Raji (cell line): Measurements from ENCODE around the gene CCDC50.

Experiments
- POLR2A ChIP-seq: IDR thresholded peaks from 2 replicates; pipeline ENCODE4 v1.6.1; 2011; ENCODE audit warnings: low read depth, low read length, control low read depth; ENCODE audit not compliant: insufficient read depth

The CCDC50 gene

DNA sequence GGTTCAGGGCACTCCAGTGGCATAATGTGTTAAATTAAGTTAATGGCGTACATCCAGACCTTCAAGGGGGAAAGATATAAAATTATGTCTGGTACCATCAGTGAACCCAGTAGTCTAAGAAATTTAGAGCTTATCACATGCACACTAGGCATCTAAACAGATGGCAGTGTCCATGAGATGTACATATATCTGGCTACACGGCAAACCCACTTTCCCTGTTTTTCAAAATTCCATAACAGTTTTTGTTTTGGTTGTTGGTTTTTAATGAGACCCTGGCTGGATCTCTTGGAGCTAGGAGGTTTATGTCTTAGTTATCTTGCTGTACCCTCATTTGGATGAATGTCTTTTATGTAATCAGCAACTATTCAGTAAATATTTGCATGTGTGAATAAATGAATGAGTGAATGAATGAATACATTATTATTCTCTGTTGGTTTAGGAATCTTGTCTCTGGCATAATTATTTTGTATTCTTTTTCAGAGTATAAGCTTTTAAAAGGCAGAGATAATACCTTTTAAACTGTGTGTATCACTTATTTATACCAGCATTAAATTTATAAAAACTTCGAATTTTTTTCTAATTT is 4.2 kb downstream of the CCDC50 start:
- TF ChIP-seq POLR2A, result no peak

- no peak for TF ChIP-seq POLR2A
Measured at GRCh38 chr3:191334346-191334893, 5.2 kb downstream of the CCDC50 start.

DNA sequence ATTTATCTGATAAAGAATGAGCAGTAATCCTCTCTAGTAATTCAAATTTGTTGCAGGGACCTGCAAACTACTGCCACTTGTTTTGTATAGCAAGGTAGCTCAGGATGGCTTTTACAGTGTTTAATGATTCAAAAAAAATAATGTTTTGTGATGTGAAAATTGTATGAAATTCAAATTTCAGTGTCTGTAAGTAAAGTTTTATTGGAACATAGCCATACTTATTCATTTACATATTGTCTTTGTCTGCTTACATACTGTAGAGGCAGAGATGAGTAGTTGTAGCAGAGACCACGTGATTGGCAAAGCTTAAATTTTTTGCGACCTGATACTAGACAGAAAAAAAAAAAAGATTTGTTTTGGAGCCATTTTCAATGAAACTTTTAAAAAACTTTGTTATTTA is 7.6 kb downstream of the CCDC50 start:
- no peak for TF ChIP-seq POLR2A

GRCh38 chr3:191338177-191338488 is 8.9 kb downstream of the CCDC50 start:
- no peak for TF ChIP-seq POLR2A

GRCh38 chr3:191339316-191339917 is 10.2 kb downstream of the CCDC50 start:
- no peak for TF ChIP-seq POLR2A

DNA sequence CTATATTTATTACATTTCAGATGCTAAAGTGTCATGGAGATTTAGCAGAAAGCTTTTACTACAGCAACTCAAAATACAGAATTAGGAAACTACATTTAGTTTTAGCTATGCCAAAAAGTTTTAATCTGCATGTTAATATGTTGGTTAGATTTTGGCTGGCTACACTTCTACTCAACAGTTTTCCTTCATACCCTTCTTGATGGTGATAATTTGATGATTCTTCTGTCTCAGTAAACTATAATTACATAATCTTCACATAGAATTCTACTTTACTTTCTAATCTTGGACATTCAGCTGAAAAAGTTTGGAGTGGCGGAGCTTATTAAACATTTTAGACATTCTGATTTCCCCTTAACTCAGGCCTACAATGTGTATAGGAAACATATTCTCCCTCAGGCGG is 11.2 kb downstream of the CCDC50 start:
- TF ChIP-seq POLR2A, result no peak

- no peak for TF ChIP-seq POLR2A
Measured at GRCh38 chr3:191340966-191341365, 11.8 kb downstream of the CCDC50 start.

GRCh38 chr3:191342006-191342405 is 12.8 kb downstream of the CCDC50 start:
- TF ChIP-seq POLR2A, result no peak

DNA sequence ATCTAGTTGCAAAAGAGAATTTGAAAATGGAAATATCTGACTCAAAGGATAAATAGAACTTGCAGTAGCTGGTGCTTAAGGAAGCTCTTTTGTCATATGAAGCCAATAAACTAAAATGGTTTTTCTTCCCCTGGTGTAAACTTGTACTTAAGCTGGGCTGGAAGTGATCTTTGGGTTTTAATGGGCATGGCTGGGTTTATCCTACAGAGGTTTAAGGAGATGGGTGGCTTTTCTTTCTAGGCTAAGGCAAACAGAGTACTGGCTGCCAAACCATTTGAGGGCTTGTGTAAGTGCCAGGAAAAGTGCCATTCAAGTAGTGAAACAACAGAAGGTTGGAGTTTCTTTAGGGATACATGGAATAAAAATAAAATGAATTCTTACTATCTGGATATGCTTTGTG is 13.2 kb downstream of the CCDC50 start:
- no peak for TF ChIP-seq POLR2A

GRCh38 chr3:191343115-191343514 is 13.9 kb downstream of the CCDC50 start:
- no peak for TF ChIP-seq POLR2A

DNA sequence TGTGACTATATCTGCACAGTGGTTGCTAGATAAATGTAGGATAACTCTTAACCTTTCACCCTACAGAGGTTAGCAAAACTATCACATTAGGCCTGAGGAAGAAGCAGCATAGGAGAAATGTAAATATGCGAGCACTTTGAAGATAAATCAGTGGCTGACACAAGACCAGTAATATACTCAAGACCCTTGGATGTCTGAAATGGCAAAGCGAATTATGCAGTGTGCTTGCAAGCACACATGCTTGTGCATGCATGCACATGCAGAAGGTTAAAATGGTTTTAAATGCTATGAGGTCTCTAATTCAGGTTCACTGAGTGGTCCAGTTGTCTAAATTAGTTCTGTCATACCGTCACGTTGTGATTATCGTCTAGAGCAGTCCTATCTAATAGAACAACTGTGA is 14.7 kb downstream of the CCDC50 start:
- no peak for TF ChIP-seq POLR2A

GRCh38 chr3:191345334-191345733 is 16.1 kb downstream of the CCDC50 start:
- TF ChIP-seq POLR2A, result no peak

GRCh38 chr3:191347228-191347627 is 18.0 kb downstream of the CCDC50 start:
- TF ChIP-seq POLR2A, result no peak

GRCh38 chr3:191348098-191348497 is 18.9 kb downstream of the CCDC50 start:
- TF ChIP-seq POLR2A, result no peak

GRCh38 chr3:191350396-191351090 is 21.3 kb downstream of the CCDC50 start:
- no peak for TF ChIP-seq POLR2A

- TF ChIP-seq POLR2A, result no peak
Measured at GRCh38 chr3:191352014-191352413, 22.8 kb downstream of the CCDC50 start.
